ENCODE data around the gene CDKL1. TPM values are rescaled to one million over a fixed set of nuclear protein-coding genes. Genes with fewer than 3 reads are reported as not detected.

The CDKL1 gene
- total and polyA plus RNA-seq, 2 of the 13 experiments (the other 11 are each of a cell fraction or from before 2014, with no cell fraction given), result 4.4 to 5.1 TPM

DNA sequence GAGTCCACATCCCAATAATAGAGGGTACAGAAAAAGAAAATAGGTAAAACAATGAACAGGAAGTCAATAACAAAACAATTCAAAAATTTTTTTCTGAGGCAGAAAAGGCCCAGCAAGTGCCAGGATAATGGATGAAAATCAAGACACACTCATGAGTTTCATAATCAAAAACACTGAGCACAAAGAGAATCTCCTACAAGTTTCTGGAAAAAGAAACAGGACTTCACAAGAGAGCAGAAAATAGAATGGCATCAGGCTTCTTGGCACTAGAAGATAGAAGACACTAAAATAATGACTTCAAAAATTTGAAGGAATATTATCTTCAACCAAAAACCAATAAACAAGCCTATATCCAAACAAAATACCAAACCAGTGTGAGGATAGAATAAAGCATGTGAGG is 47.7 kb downstream of the CDKL1 start:
- Histone ChIP-seq H3K9me3 (ENCODE audit: low read length) (no peaks in the 10 kb centered on the region), H3K4me3 (replicated peaks in 1 of 3; ENCODE audit: insufficient read depth in 1 of 3, low read depth in 2 of 3, low read length in 3 of 3) (no peak overlapping the region), H2AFZ (ENCODE audit: low read length) (no peak overlapping the region), H3K36me3 (replicated peaks in 1 of 2; ENCODE audit: control insufficient read depth in 1 of 2, insufficient read depth in 2 of 2, low read length in 2 of 2) (no peaks in the 10 kb centered on the region), H3K4me1 (ENCODE audit: insufficient read depth, low read length) (peaks cover 16% of the 10 kb centered on the region; the same call in 1 of the 2 replicates), H3K79me2 (ENCODE audit: insufficient read depth, low read length) (no peaks in the 10 kb centered on the region), H3K27ac (ENCODE audit: extremely low read length, insufficient read depth, low read length) (no peak overlapping the region), H3K4me2 (ENCODE audit: low read depth, low read length) (no peak overlapping the region), H4K20me1 (ENCODE audit: insufficient read depth, low read length) (no peaks in the 10 kb centered on the region), H3K9ac (ENCODE audit: insufficient read depth, low read depth, low read length) (no peak overlapping the region), H3K27me3 (ENCODE audit: control insufficient read depth in 1 of 2, insufficient read depth in 2 of 2, low read length in 2 of 2) (no peaks in the 10 kb centered on the region)
- intact Hi-C loops (cut with micrococcal nuclease; ENCODE audit: unreplicated experiment), result no loop called here
- ChIA-PET CTCF (ENCODE audit: low intra/inter-chr PET ratio, low total read pairs) (no interaction called here), POLR2A (no interaction called here)
- FAIRE-seq (no peak), ATAC-seq (no peak), DNase-seq (ENCODE audit: low spot score) (no peak)
- no TSS peak for BruUV-seq (replicated peaks)
- in situ Hi-C loops (cut with HindIII; ENCODE audit: extremely low pct_ligation_motif_present, low pct_unique_long_range_greater_than_20kb), result no loop called here
- no peak for TF ChIP-seq STAG1 (CRISPR knock-in tag; IDR thresholded peaks at IDR 0.05)
- TF ChIP-seq, protein P1, sequence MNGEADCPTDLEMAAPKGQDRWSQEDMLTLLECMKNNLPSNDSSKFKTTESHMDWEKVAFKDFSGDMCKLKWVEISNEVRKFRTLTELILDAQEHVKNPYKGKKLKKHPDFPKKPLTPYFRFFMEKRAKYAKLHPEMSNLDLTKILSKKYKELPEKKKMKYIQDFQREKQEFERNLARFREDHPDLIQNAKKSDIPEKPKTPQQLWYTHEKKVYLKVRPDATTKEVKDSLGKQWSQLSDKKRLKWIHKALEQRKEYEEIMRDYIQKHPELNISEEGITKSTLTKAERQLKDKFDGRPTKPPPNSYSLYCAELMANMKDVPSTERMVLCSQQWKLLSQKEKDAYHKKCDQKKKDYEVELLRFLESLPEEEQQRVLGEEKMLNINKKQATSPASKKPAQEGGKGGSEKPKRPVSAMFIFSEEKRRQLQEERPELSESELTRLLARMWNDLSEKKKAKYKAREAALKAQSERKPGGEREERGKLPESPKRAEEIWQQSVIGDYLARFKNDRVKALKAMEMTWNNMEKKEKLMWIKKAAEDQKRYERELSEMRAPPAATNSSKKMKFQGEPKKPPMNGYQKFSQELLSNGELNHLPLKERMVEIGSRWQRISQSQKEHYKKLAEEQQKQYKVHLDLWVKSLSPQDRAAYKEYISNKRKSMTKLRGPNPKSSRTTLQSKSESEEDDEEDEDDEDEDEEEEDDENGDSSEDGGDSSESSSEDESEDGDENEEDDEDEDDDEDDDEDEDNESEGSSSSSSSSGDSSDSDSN (CRISPR knock-in tag; IDR thresholded peaks at IDR 0.05), result no peak
- TF ChIP-seq ZNF274 (CRISPR knock-in tag; IDR thresholded peaks at IDR 0.05), result no peak
- TF ChIP-seq, protein P2, sequence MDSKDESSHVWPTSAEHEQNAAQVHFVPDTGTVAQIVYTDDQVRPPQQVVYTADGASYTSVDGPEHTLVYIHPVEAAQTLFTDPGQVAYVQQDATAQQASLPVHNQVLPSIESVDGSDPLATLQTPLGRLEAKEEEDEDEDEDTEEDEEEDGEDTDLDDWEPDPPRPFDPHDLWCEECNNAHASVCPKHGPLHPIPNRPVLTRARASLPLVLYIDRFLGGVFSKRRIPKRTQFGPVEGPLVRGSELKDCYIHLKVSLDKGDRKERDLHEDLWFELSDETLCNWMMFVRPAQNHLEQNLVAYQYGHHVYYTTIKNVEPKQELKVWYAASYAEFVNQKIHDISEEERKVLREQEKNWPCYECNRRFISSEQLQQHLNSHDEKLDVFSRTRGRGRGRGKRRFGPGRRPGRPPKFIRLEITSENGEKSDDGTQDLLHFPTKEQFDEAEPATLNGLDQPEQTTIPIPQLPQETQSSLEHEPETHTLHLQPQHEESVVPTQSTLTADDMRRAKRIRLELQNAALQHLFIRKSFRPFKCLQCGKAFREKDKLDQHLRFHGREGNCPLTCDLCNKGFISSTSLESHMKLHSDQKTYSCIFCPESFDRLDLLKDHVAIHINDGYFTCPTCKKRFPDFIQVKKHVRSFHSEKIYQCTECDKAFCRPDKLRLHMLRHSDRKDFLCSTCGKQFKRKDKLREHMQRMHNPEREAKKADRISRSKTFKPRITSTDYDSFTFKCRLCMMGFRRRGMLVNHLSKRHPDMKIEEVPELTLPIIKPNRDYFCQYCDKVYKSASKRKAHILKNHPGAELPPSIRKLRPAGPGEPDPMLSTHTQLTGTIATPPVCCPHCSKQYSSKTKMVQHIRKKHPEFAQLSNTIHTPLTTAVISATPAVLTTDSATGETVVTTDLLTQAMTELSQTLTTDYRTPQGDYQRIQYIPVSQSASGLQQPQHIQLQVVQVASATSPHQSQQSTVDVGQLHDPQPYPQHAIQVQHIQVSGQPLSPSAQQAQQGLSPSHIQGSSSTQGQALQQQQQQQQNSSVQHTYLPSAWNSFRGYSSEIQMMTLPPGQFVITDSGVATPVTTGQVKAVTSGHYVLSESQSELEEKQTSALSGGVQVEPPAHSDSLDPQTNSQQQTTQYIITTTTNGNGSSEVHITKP (CRISPR knock-in tag; IDR thresholded peaks at IDR 0.05; ENCODE audit: low read depth), result no peak
- no peak for TF ChIP-seq ZSCAN21 (CRISPR knock-in tag; IDR thresholded peaks at IDR 0.05; ENCODE audit: borderline replicate concordance)
- no peak for TF ChIP-seq ZFP36 (IDR thresholded peaks at IDR 0.05; ENCODE audit: borderline replicate concordance, low read depth, low read length, partially characterized antibody)
- TF ChIP-seq ASH2L (IDR thresholded peaks at IDR 0.05; ENCODE audit: insufficient read length, low read depth, low read length), result no peak
- TF ChIP-seq, protein P3, sequence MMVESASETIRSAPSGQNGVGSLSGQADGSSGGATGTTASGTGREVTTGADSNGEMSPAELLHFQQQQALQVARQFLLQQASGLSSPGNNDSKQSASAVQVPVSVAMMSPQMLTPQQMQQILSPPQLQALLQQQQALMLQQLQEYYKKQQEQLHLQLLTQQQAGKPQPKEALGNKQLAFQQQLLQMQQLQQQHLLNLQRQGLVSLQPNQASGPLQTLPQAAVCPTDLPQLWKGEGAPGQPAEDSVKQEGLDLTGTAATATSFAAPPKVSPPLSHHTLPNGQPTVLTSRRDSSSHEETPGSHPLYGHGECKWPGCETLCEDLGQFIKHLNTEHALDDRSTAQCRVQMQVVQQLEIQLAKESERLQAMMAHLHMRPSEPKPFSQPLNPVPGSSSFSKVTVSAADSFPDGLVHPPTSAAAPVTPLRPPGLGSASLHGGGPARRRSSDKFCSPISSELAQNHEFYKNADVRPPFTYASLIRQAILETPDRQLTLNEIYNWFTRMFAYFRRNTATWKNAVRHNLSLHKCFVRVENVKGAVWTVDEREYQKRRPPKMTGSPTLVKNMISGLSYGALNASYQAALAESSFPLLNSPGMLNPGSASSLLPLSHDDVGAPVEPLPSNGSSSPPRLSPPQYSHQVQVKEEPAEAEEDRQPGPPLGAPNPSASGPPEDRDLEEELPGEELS (CRISPR knock-in tag; IDR thresholded peaks at IDR 0.05), result no peak
- TF ChIP-seq, protein P4, sequence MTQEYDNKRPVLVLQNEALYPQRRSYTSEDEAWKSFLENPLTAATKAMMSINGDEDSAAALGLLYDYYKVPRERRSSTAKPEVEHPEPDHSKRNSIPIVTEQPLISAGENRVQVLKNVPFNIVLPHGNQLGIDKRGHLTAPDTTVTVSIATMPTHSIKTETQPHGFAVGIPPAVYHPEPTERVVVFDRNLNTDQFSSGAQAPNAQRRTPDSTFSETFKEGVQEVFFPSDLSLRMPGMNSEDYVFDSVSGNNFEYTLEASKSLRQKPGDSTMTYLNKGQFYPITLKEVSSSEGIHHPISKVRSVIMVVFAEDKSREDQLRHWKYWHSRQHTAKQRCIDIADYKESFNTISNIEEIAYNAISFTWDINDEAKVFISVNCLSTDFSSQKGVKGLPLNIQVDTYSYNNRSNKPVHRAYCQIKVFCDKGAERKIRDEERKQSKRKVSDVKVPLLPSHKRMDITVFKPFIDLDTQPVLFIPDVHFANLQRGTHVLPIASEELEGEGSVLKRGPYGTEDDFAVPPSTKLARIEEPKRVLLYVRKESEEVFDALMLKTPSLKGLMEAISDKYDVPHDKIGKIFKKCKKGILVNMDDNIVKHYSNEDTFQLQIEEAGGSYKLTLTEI (CRISPR knock-in tag; conservative IDR thresholded peaks at IDR 0.05), result no peak
- TF ChIP-seq BORCS8-MEF2B (CRISPR knock-in tag; IDR thresholded peaks at IDR 0.05), result no peak
- no peak for TF ChIP-seq RAD51 (IDR thresholded peaks at IDR 0.05; ENCODE audit: borderline replicate concordance)
- no peak for TF ChIP-seq ZBTB7A (CRISPR knock-in tag; IDR thresholded peaks at IDR 0.05)
- no peak for TF ChIP-seq TMF1 (CRISPR knock-in tag; IDR thresholded peaks at IDR 0.05; ENCODE audit: low read depth)
